Measurements from ENCODE around the gene ANO2.
"Not testable (repeated sequence)": the region's sequence is repeated elsewhere in the genome, so short reads cannot be mapped to it uniquely, and the experiment has no call there.

The ANO2 gene

GRCh38 chr12:5658339-5658941, 286.6 kb downstream of the ANO2 start:
- DNase-seq = not testable (repeated sequence)

GRCh38 chr12:5656836-5657235, 288.2 kb downstream of the ANO2 start:
- no peak for DNase-seq

- DNase-seq = no peak
Observed at GRCh38 chr12:5655120-5655519, 289.9 kb downstream of the ANO2 start.

DNA sequence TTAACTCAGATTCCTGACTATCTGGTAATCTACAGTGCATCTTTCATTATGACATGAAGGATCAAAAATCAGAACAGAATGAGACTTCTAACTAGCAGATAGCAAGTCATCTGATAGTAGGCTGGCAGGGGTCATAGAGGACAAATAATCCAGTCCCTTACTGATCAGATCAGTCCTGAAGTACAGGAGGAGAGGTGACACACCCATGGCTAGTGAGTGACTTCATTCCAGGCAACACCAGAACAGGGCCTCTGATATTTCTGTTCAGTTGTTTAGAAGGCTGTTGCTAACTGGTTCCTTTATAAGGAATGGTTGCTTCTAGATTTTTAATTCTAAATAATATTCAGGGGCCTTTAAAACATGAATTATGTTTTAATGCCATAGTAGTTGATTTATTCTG, 291.0 kb downstream of the ANO2 start:
- DNase-seq = no peak

DNA sequence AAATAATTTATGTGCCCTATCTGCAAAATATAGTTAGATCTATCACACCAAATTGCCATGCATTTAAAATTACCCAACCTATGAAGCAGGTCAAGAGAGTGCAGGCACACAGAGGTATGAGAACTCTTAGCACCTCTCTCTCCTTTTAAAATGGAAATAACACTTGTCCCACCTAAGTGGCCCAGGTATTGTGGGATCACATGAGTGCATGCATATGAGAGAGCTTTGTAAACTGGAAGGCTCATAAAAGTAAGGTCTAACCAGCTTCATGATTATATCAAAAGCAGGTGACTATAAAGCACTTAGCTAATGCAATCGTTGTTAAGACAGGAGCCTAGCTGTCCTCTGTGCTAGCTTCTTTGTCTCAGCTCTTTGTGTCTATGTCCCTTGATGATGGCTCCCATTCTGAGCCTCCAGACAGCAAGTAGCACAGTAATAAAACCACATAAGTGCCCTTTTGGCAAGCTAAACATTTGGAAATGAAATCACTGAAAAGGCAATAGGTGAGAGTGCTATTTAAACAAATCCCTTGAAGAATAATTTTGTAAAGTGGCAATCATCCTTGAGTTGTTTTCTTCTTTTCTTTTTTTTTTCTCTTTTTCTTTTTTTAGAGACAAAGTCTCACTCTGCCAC, 294.1 kb downstream of the ANO2 start:
- DNase-seq = no peak

DNA sequence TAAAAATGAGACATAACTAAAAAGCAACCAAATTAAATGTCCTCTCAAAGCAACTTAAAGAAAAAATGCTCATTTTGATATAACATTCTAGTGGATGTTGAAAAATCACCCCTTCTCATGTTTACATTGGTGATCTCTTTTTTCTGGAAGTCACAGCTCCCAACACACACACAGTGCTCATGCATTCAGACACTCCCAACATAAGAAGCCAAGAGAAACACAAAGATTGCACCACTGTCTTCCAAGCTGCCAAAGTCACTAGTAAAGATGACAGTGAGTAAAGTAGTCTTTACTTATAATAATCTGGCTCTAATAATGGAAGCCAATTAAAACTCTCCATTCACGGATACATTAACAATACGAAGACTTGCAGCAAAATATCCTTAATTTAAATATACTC, 294.8 kb downstream of the ANO2 start:
- no peak for DNase-seq

DNA sequence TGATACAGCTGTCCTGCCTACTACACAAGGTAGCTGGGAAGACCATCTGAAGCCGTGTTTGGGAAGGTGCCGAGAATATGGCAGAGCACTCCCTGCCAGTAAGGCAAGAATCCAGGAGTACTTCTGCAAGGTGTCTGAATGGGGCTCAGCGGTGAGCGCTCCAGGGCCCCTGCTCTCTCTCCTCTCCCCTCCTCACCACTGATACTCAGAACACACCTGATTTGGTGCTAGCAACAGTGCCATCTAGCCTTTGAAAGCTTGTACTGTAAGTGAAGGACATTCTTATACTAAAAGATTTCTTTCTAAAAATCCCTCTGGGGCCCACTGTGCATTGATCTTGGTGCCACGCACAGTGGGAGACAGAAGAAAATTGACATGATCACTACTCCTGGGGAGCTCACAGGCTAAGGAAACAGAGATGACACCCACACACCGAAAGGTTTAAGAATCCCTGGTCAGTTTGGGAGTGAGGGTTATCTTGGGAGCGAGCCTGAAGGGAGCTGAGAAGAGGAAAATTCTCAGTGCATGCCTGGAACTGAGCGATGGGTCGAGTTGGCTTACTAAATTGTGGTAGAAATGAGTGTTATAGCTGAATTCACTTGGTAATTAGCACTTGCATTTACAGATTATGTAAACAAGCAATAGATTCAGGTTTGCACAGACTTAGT, 296.2 kb downstream of the ANO2 start:
- DNase-seq = peak; percentile 56

DNA sequence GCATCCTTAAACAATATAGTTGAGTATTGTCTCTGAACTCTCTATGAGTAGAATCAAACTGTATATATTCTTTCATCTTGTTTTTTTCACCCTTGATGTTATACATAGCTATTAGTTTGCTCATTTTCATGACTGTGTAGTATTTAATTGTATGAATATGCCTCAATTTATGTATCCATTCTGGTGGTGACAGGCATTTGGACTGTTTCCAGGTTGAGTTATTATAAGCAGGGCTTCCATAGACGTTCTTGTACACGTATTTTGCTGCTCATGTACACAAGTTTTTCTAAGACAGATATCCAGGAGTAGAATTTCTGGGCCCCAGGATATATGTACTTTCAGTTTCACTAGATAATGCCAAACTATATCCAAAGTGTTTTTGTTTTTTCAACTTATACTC, 301.8 kb downstream of the ANO2 start:
- peak; percentile 51 for DNase-seq

GRCh38 chr12:5637698-5638097, 307.4 kb downstream of the ANO2 start:
- DNase-seq = no peak

GRCh38 chr12:5636907-5637306, 308.2 kb downstream of the ANO2 start:
- DNase-seq = no peak

DNA sequence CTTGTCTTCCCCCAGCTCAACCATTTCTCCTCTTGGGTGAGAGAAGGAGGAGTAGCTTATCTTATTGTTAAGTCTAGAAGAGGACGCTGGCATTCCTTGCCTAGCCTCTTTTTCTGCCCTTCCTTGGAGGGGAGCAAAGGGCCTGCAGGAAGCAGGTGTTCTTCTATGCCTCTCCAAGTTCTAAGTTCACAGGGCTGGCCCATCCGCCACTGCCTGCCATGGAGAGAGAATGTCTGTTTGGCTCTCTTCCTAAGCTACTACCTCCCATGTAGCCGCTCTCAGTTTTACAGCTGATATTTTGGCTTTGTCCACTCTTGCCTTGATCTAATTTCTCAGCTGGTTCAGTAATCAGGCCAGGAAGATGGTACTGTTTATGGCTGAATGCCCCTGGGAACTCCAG, 312.0 kb downstream of the ANO2 start:
- no peak for DNase-seq

DNA sequence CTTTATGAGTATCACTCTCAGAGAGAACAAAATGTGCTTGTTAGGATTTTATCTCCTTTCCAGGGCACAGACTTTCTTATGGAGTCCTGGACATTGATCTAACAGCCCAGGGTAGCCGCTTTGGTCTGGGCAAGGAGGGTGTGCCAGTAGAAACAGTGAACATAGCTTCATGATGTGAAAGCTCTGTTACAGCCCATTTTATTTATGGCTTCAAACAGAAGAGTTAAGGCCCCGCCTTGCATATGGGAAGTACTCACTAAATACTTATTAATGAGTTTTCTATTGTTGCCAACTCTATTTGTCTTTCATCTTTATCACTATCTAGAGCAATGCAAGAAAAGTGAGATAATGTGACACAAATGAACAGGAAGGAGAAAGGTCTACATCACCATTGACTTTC, 312.6 kb downstream of the ANO2 start:
- DNase-seq = no peak

DNA sequence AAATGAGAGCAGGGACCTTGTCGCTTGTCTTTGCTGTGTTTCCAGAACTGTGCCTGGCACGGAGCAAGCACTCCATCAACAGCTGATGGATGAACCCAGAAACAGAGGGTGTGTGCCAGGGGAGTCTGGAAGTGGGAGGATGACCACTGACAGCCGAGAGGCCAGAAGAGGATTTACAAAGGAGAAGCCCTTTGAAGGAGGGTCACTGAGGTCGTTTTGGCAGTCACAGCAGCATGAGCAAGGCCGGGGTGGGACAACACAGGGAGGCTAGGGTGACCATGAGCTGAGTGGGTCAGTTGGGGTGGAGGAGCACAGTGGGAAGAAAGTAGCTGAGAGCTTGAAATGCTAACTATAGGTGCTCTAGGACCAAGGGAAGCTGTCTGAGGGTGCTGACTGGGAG, 313.6 kb downstream of the ANO2 start:
- DNase-seq = no peak

GRCh38 chr12:5630726-5631125, 314.3 kb downstream of the ANO2 start:
- DNase-seq = no peak

DNA sequence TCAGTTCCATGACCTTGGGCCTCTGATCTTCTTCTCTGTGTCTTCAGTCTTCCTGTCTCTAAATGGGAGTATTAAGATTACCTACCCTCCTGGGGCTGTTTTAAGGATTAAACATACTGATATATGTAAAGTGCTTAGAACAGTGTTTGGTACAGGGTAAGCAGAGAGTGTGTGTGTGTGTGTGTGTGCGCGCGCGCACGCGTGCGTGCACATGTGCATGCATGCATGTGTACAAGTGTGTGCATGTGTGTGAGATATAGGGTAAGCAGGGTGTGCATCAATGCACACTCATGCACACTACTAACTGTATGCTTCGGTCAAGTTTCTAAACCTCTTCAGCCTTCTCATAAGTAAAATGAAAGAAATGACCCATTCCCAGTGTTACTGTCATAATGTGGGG, 316.6 kb downstream of the ANO2 start:
- DNase-seq = no peak

DNA sequence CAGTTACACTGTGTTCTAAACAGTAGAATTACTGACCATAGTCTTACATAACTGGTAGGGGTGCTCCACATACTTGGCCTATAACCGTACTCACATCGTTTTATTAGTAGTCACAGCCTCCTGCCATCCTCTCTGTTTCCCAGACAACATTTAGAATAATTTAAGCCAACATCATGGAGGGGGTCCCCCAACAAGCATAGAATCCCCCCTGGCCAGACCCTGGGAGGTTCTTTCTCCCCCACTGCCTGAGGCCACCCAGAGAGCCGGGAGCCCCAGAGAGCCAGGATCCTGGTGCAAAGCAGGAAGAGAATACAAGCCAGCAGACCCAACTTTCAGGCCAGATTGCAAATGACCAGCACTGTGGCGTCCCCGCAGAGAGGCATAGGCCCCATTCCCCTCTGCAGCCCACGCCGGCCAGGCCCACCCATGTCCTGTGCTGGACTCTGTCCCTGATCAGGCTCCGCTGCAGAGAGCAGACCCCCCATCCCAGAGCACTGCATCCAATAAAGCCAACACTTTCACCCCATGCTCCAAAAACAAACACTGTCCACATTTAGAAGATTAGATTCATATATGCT, 317.9 kb downstream of the ANO2 start:
- DNase-seq = no peak

GRCh38 chr12:5626151-5626550, 318.9 kb downstream of the ANO2 start:
- DNase-seq = no peak

DNA sequence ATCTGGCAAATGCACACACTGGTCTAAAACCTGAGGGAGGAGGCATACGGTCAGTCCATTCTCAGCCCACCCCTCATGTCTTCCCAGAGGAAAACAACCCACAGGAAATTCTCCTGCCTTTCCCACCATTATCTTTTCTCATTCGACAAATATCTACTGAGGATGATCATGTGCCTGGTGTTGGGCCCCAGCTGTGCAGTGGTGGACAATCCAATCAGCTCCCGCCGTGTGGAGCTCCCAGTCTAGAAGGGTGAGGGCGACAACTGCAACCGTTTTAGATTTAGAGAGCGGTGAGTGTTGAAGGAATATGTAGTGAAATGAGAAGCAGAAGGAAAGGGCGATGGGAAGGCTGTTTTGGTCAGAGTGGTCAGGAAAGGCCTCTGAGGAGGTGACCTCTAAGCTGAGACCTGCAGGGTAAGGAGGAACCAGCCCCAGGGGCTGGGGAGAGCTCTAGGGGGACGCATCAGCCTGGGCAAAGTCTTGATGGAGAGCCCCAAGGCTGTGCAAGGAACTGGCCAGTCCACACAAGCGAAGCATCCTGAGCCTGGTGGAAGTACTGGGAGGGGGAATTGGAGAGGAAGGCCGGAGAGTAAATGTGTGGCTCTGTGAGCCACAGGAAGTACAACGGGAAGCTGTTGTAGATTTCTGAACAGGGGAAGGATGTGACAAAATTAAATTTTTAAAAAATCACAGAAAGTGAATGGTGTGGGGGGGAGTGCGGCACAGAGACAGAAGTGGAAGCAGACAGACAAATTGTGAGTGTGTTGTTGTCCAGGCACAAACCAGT, 320.4 kb downstream of the ANO2 start:
- no peak for DNase-seq

DNA sequence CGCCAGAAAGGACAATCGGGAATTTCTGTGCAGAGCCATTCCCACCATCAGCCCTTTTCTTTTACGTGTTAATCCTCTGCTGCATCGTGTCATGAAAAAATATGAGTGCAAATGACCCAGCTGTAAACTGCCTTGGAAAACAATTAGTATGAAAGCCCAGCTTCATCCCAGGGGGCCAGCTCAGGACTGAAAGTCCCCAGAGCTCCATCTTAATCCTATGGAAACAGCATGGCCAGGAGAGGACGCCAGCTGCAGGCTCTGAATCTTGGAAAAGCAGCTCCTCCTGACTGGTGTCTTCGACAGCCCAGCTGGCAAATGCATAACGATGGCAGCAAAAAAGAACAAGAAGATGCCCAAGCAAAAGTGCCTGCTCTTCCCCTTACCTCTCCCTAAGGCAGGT, 321.6 kb downstream of the ANO2 start:
- DNase-seq = no peak

- DNase-seq = no peak
Observed at GRCh38 chr12:5622280-5622679, 322.8 kb downstream of the ANO2 start.

DNA sequence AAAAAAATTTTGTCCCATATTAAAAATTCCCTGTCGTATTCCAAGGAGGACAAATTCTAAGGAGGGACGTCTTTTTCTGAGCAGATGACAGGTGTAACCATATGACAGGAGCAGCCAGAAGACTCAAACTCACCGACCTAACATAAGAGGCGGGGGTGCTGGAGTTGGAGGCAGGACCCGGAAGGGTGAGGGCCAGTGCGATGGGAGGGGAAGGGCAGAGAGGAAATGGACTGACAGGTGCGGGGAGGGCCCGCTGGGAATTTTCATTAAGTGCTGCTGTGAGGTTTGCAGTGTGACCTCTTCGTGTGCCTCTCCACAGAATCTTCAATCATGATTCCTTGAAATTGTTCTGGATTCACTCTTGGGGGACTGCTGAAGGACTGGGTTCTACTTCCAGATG, 323.7 kb downstream of the ANO2 start:
- DNase-seq = no peak

DNA sequence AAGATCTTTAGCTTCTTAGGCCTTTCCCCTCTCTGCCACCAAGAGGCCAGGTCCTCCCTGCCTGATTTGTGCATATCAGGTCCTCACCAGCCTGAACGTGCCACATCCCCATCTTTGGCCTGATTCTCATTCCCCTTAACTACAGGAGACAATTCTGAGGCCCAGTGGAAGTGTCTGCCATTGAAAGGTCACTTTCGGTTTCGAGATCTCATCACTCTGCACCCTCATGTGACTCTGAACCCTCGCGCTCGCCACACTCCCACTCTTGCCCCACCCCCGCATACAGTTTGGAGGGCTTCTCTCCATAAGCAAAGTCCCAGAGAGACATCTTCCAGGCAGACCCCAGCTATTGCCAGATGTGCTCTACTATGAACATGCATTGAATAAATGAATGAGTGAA, 324.2 kb downstream of the ANO2 start:
- DNase-seq = no peak

DNA sequence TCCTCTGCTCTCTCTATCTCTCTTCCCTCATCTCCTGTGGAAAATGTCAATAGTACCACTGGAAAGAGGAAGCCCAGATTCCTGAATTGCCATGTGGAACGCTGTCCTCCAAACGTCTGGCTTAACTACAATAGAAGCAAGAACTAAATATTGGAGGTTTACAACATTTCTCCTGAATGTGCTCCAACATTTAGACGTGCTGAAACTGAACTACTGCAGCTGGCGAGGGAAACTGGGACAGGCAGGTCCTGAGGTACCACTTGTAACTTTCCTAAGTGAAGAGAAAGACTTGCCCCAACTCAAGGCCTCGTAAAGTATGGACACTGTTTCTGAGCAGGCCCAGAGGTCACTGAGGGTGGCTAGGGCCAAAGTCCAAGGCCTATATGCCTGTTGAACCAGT, 325.4 kb downstream of the ANO2 start:
- no peak for DNase-seq
